ENCODE results near the gene FLRT2. TPM values are rescaled to one million over a fixed set of nuclear protein-coding genes. Genes with fewer than 3 reads are reported as not detected.

Gene FLRT2
- total and polyA plus RNA-seq, 2 of the 4 experiments (the other 2 are of a cell fraction) = 10.2 to 13.1 TPM

- no peak overlapping the region for H3K56ac ChIP-seq (ENCODE audit: extremely low read depth, insufficient read depth, low read length)
- TF ChIP-seq MAZ (IDR thresholded peaks at IDR 0.05; ENCODE audit: borderline replicate concordance, low read depth, low read length) = no peak
- TF ChIP-seq MXI1 (IDR thresholded peaks at IDR 0.05; ENCODE audit: borderline replicate concordance, low read depth, low read length) = no peak
- no peak for TF ChIP-seq CTCF (conservative IDR thresholded peaks at IDR 0.05; ENCODE audit: low read depth, low read length)
- no peak for TF ChIP-seq NFE2L2 (IDR thresholded peaks at IDR 0.05; ENCODE audit: low read depth, low read length)
- no peak for TF ChIP-seq RFX5 (IDR thresholded peaks at IDR 0.05; ENCODE audit: low read depth, low read length)
- TF ChIP-seq ELK1 (IDR thresholded peaks at IDR 0.05; ENCODE audit: borderline replicate concordance, low read depth, low read length) = no peak
- H3K4ac ChIP-seq (ENCODE audit: low read depth, low read length) = no peak overlapping the region
- in situ Hi-C loops (cut with MboI; ENCODE audit: low sequenced_read_pairs) (no loop called here), intact Hi-C loops (cut with micrococcal nuclease) (no loop called here), dilution Hi-C loops (cut with HindIII; ENCODE audit: low sequenced_read_pairs, unreplicated experiment) (no loop called here)
- H3K9ac ChIP-seq (ENCODE audit: low read depth, low read length) = no peak overlapping the region
- H3K27me3 ChIP-seq (ENCODE audit: control insufficient read depth, insufficient read depth, low read length) = no peaks in the 10 kb centered on the region
- H3K23ac ChIP-seq (ENCODE audit: low read depth, low read length) = no peak overlapping the region
- H4K8ac ChIP-seq (ENCODE audit: low read depth in 2 of 2, low read length in 2 of 2) = no peak overlapping the region
- H2AFZ ChIP-seq (replicated peaks; ENCODE audit: low read length, poor library complexity) = no peak overlapping the region
- no peak overlapping the region for H3K4me3 ChIP-seq (ENCODE audit: insufficient read depth, low read depth, low read length)
- H4K5ac ChIP-seq (ENCODE audit: low read depth, low read length) = no peak overlapping the region
- no peak overlapping the region for H3K14ac ChIP-seq (replicated peaks; ENCODE audit: low read depth, low read length)
- no peak overlapping the region for H2BK5ac ChIP-seq (ENCODE audit: low read depth, low read length, poor library complexity, severe bottlenecking)
- ATAC-seq (ENCODE audit: low read depth) (no peak), DNase-seq (no peak)
- POLR2A ChIA-PET (ENCODE audit: unreplicated experiment) = no interaction called here
- BruUV-seq (replicated peaks) = no TSS peak
- H2BK20ac ChIP-seq (ENCODE audit: low read depth, low read length) = no peak overlapping the region
- CTCF ChIA-PET = no interaction called here
- H4K20me1 ChIP-seq (ENCODE audit: insufficient read depth, low read length) = no peaks in the 10 kb centered on the region; the same call in 1 of the 2 replicates
- WGBS, 2 experiments (ENCODE audit: extremely low coverage in 2 of 2, insufficient read length in 1 of 2) = no CpG with 5 or more reads among the region's 2 CpGs
- H4K91ac ChIP-seq (ENCODE audit: insufficient read depth, low read depth, low read length) = no peak overlapping the region
- no peaks in the 10 kb centered on the region; the same call in 1 of the 2 replicates for H3K4me1 ChIP-seq (ENCODE audit: control insufficient read depth, insufficient read depth, low read length)
- H2BK15ac ChIP-seq (ENCODE audit: low read depth, low read length) = no peak overlapping the region
- H3K36me3 ChIP-seq (ENCODE audit: control insufficient read depth, insufficient read depth, low read length) = peaks cover 1% of the 10 kb centered on the region
- H2BK120ac ChIP-seq (ENCODE audit: low read depth, low read length) = no peak overlapping the region
- H3K27ac ChIP-seq (ENCODE audit: insufficient read depth, low read length) = no peak overlapping the region
- H3K9me1 ChIP-seq (ENCODE audit: insufficient read depth, low read length) = no peaks in the 10 kb centered on the region; the same call in 1 of the 2 replicates
- no peak overlapping the region for H3K4me2 ChIP-seq (ENCODE audit: low read depth, low read length)
- H3K9me3 ChIP-seq (ENCODE audit: control insufficient read depth, insufficient read depth, low read length) = no peaks in the 10 kb centered on the region
- peaks cover 0 to 2% of the 10 kb centered on the region in 2 experiments; a peak in 2 of 4 replicates for H3K79me1 ChIP-seq (ENCODE audit: low read depth in 1 of 2, low read length in 2 of 2)
- no peak overlapping the region for H2AK9ac ChIP-seq (replicated peaks; ENCODE audit: low read depth, low read length, poor library complexity)
- H2AK5ac ChIP-seq (ENCODE audit: low read depth, low read length) = no peak overlapping the region
- no peak overlapping the region for H3K18ac ChIP-seq (ENCODE audit: low read depth, low read length)
Observed at GRCh38 chr14:85558505-85558904, 28.6 kb downstream of the FLRT2 start.
